ENCODE data around the gene GNPAT.

GRCh38 chr1:231234506-231234905 lies 6.5 kb upstream of the GNPAT start:
- TF ChIP-seq POLR2AphosphoS5 (IDR thresholded peaks at IDR 0.05) (no peak), CTCF (IDR thresholded peaks at IDR 0.05) (no peak), POLR2A (IDR thresholded peaks at IDR 0.05) (no peak)

Measured in breast epithelium (tissue), 3 donors.